ENCODE results near the gene FAM3D.

Gene FAM3D

GRCh38 chr3:58586776-58587192 is 79.8 kb downstream of the FAM3D start:
- Histone ChIP-seq H3K27me3 (ENCODE audit: insufficient read depth, poor library complexity, severe bottlenecking) (peaks cover 35% of the 10 kb centered on the region), H3K4me3 (replicated peaks; ENCODE audit: insufficient read depth, low read length) (no peak overlapping the region), H3K27ac (replicated peaks) (no peak overlapping the region)
- DNase-seq (ENCODE audit: low read depth in 1 of 2, low spot score in 1 of 2), result no peak
- TF ChIP-seq CTCF (IDR thresholded peaks at IDR 0.05; ENCODE audit: insufficient read depth, low read length), result no peak
- no peak for TF ChIP-seq REST (IDR thresholded peaks at IDR 0.05; ENCODE audit: insufficient replicate concordance, low read depth)
- TF ChIP-seq SPI1 (IDR thresholded peaks at IDR 0.05; ENCODE audit: borderline replicate concordance, low read depth), result no peak
- no peak for TF ChIP-seq POLR2AphosphoS5 (IDR thresholded peaks at IDR 0.05; ENCODE audit: low read depth)
- no peak for TF ChIP-seq GABPA (IDR thresholded peaks at IDR 0.05; ENCODE audit: low read depth)

- Histone ChIP-seq H3K27me3 (ENCODE audit: insufficient read depth, poor library complexity, severe bottlenecking) (peaks cover 35% of the 10 kb centered on the region), H3K27ac (replicated peaks) (no peak overlapping the region), H3K4me3 (replicated peaks; ENCODE audit: insufficient read depth, low read length) (no peak overlapping the region)
- DNase-seq (ENCODE audit: low read depth in 1 of 2, low spot score in 1 of 2), result no peak
- no peak for TF ChIP-seq POLR2AphosphoS5 (IDR thresholded peaks at IDR 0.05; ENCODE audit: low read depth)
- no peak for TF ChIP-seq REST (IDR thresholded peaks at IDR 0.05; ENCODE audit: insufficient replicate concordance, low read depth)
- no peak for TF ChIP-seq GABPA (IDR thresholded peaks at IDR 0.05; ENCODE audit: low read depth)
- no peak for TF ChIP-seq SPI1 (IDR thresholded peaks at IDR 0.05; ENCODE audit: borderline replicate concordance, low read depth)
- no peak for TF ChIP-seq CTCF (IDR thresholded peaks at IDR 0.05; ENCODE audit: insufficient read depth, low read length)
These were observed 80.6 kb downstream of the FAM3D start for GRCh38 chr3:58585994-58586393.

GRCh38 chr3:58585005-58585786 is 81.4 kb downstream of the FAM3D start:
- DNase-seq (ENCODE audit: low read depth in 1 of 2, low spot score in 1 of 2), result peak in 1 of 2 experiments; percentile 47
- H3K27ac ChIP-seq (replicated peaks), result no peak overlapping the region
- H3K4me3 ChIP-seq (replicated peaks; ENCODE audit: insufficient read depth, low read length), result peak overlapping the region; percentile 65
- H3K27me3 ChIP-seq (ENCODE audit: insufficient read depth, poor library complexity, severe bottlenecking), result peaks cover 35% of the 10 kb centered on the region
- no peak for TF ChIP-seq GABPA (IDR thresholded peaks at IDR 0.05; ENCODE audit: low read depth)
- TF ChIP-seq SPI1 (IDR thresholded peaks at IDR 0.05; ENCODE audit: borderline replicate concordance, low read depth), result no peak
- TF ChIP-seq REST (IDR thresholded peaks at IDR 0.05; ENCODE audit: insufficient replicate concordance, low read depth), result peak; percentile 12
- peak; percentile 52 for TF ChIP-seq CTCF (IDR thresholded peaks at IDR 0.05; ENCODE audit: insufficient read depth, low read length)

All from HL-60 (cell line).